Measurements from ENCODE around the gene PPP1R15B. TPM values are rescaled to one million over a fixed set of nuclear protein-coding genes. Genes with fewer than 3 reads are reported as not detected.

The PPP1R15B gene
- total RNA-seq, 2 experiments from 2014 or later: 63.8 to 64.6 TPM

GRCh38 chr1:204448991-204449677 lies 37.5 kb upstream of the PPP1R15B start:
- no peak for TF ChIP-seq CTCF (IDR thresholded peaks at IDR 0.05)
- ChIA-PET CTCF (interaction anchor here (0.7 to 26.9 kb wide), 6 partner anchors 13 to 358 kb away, joined by 3 to 1122 read pairs (median 30); partner anchors contain the start of gene PIK3C2B), POLR2A (interaction anchor here (1.1 to 2.8 kb wide), 3 partner anchors 46 to 58 kb away, joined by 5 to 11 read pairs (median 5); partner anchors contain the start of gene PIK3C2B)
- H3K27me3 Mint-ChIP-seq: no peaks in the 10 kb centered on the region
- ATAC-seq (no peak), DNase-seq (no peak)
- peaks cover 28% of the 10 kb centered on the region for H3K4me1 Mint-ChIP-seq (ENCODE audit: low read depth)
- H3K9me3 Mint-ChIP-seq: no peaks in the 10 kb centered on the region
- no peak overlapping the region for H3K27ac Mint-ChIP-seq
- intact Hi-C loops (cut with micrococcal nuclease): no loop called here
- no peak overlapping the region for H3K4me3 Mint-ChIP-seq
- H3K36me3 Mint-ChIP-seq (ENCODE audit: low read depth): peaks cover 21% of the 10 kb centered on the region

DNA sequence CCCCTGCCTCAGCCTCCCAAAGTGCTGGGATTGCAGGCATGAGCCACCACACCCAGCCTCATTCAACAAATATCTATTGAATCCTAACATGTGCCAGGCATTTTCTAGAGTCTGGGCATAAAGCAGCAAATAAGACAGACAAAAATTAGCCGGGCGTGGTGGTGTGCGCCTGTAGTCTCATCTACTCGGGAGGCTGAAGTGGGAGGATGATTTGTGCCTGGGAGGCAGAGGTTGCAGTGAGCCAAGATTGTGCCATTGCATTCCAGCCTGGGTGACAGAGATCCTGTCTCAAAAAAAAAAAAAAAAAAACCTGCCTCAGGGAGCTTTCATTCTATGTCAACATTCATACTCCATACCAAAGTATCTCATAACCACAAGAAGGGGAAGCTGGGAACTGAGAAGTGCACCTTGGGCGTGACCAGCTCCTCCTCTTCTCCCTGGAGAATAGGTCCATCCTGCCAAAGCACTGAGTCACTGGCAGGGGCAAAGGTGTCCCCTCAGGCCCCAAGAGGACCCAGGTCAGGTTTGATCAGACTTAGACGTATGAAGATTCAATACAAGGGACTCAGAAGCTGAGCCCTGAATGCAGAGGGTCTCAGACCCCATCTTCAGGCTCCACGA lies 36.8 kb upstream of the PPP1R15B start:
- intact Hi-C loops (cut with micrococcal nuclease): no loop called here
- H3K27ac Mint-ChIP-seq: no peak overlapping the region
- ATAC-seq: no peak

GRCh38 chr1:204447736-204448135 lies 36.1 kb upstream of the PPP1R15B start:
- ChIA-PET CTCF (interaction anchor here (0.9 to 26.9 kb wide), 13 partner anchors 9 to 359 kb away, joined by 3 to 1122 read pairs (median 13); partner anchors contain the start of gene PIK3C2B), POLR2A (interaction anchor here (1.0 to 1.7 kb wide), 6 partner anchors 18 to 58 kb away, joined by 3 to 6 read pairs (median 4); partner anchors contain the start of gene PIK3C2B)
- ATAC-seq: no peak
- Mint-ChIP-seq H3K4me1 (ENCODE audit: low read depth) (peaks cover 25% of the 10 kb centered on the region), H3K36me3 (ENCODE audit: low read depth) (peaks cover 26% of the 10 kb centered on the region), H3K27me3 (no peaks in the 10 kb centered on the region), H3K9me3 (no peaks in the 10 kb centered on the region), H3K4me3 (no peak overlapping the region), H3K27ac (no peak overlapping the region)
- TF ChIP-seq CTCF (IDR thresholded peaks at IDR 0.05): no peak
- intact Hi-C loops (cut with micrococcal nuclease): no loop called here
- DNase-seq: no peak

More for the DNA sequence above, 36.8 kb upstream of the PPP1R15B start:
- H3K4me1 Mint-ChIP-seq (ENCODE audit: low read depth): peaks cover 32% of the 10 kb centered on the region
- H3K4me3 Mint-ChIP-seq: no peak overlapping the region
- TF ChIP-seq CTCF (IDR thresholded peaks at IDR 0.05): no peak
- ChIA-PET POLR2A (interaction anchor here (1.1 to 1.6 kb wide), 3 partner anchors 33 to 58 kb away, joined by 3 to 5 read pairs (median 5); partner anchors contain the start of gene PIK3C2B), CTCF (interaction anchor here (0.9 to 26.9 kb wide), 9 partner anchors 8 to 358 kb away, joined by 3 to 1122 read pairs (median 10); partner anchors contain the start of gene PIK3C2B)
- no peak for DNase-seq
- no peaks in the 10 kb centered on the region for H3K27me3 Mint-ChIP-seq
- no peaks in the 10 kb centered on the region for H3K9me3 Mint-ChIP-seq
- peaks cover 27% of the 10 kb centered on the region for H3K36me3 Mint-ChIP-seq (ENCODE audit: low read depth)

- no peak for DNase-seq
- POLR2A ChIA-PET: interaction anchor here (0.5 to 1.9 kb wide), 8 partner anchors 19 to 941 kb away, joined by 3 to 11 read pairs (median 4); partner anchors contain the start of gene PIK3C2B
- intact Hi-C loops (cut with micrococcal nuclease): no loop called here
- TF ChIP-seq CTCF (IDR thresholded peaks at IDR 0.05): no peak
- Mint-ChIP-seq H3K27ac (no peak overlapping the region), H3K36me3 (ENCODE audit: low read depth) (peaks cover 28% of the 10 kb centered on the region), H3K4me1 (ENCODE audit: low read depth) (peaks cover 22% of the 10 kb centered on the region), H3K27me3 (no peaks in the 10 kb centered on the region), H3K9me3 (no peaks in the 10 kb centered on the region), H3K4me3 (no peak overlapping the region)
- no peak for ATAC-seq
- CTCF ChIA-PET: interaction anchor here (0.6 to 26.9 kb wide), 18 partner anchors 9 to 360 kb away, joined by 3 to 1122 read pairs (median 12); partner anchors contain the start of gene PIK3C2B
These were observed 35.6 kb upstream of the PPP1R15B start for GRCh38 chr1:204447190-204447589.
